MCF 10A (cell line): Measurements from ENCODE around the gene TMEM107. TPM values are rescaled to one million over a fixed set of nuclear protein-coding genes. Genes with fewer than 3 reads are reported as not detected.

Source experiments
- BruUV-seq: library from RNA; stranded (reverse); fragments of 400-500 nt; replicated peaks from 2 replicates; lab custom pipeline; 2021; lab: Mats Ljungman, UMichigan
- CTCF ChIA-PET: fragments of 300-600 bp; sonication (Branson Sonifier 250); formaldehyde crosslinking; extraction: SDS; loops from one replicate; lab custom pipeline; 2021; ENCODE audit warnings: antibody characterized with exemption, inconsistent platforms; lab: Yijun Ruan, JAX
- POLR2A ChIA-PET: fragments of 300-600, 350-650 bp; sonication (Branson Sonifier 250); formaldehyde crosslinking; extraction: SDS; loops from one replicate; lab custom pipeline; 2020; ENCODE audit warnings: antibody characterized with exemption, inconsistent platforms; lab: Yijun Ruan, JAX
- DNase-seq: peaks from one replicate; pipeline ENCODE4 v3.0.0-alpha.2; 2018; ENCODE audit not compliant: unreplicated experiment
- H3K27ac Mint-ChIP-seq: one replicate; pipeline ENCODE4 v1.8.0; 2022; ENCODE audit warnings: mild to moderate bottlenecking, low read depth, mixed read lengths; ENCODE audit not compliant: unreplicated experiment
- H3K27me3 Mint-ChIP-seq: one replicate; pipeline ENCODE4 v1.8.0; 2022; ENCODE audit warnings: mixed read lengths; ENCODE audit not compliant: insufficient read depth, unreplicated experiment
- H3K36me3 Mint-ChIP-seq: one replicate; pipeline ENCODE4 v1.8.0; 2022; ENCODE audit warnings: mild to moderate bottlenecking, moderate library complexity, mixed read lengths; ENCODE audit not compliant: insufficient read depth, unreplicated experiment
- H3K4me1 Mint-ChIP-seq: one replicate; pipeline ENCODE4 v1.8.0; 2022; ENCODE audit warnings: mixed read lengths; ENCODE audit not compliant: insufficient read depth, unreplicated experiment
- H3K4me3 Mint-ChIP-seq: one replicate; pipeline ENCODE4 v1.8.0; 2022; ENCODE audit warnings: mild to moderate bottlenecking, moderate library complexity, mixed read lengths; ENCODE audit not compliant: unreplicated experiment
- H3K9me3 Mint-ChIP-seq: one replicate; pipeline ENCODE4 v1.8.0; 2022; ENCODE audit warnings: mixed read lengths; ENCODE audit not compliant: unreplicated experiment
- intact Hi-C: fragments of 100-400 bp; cut with micrococcal nuclease; formaldehyde crosslinking; loops from 2 replicates; pipeline ENCODE4 v1.14.1; 2022
- total RNA-seq: library from RNA; stranded (reverse); gene quantifications from 2 replicates; pipeline ENCODE4 v1.2.3, GENCODE V29; 2022
- TF ChIP-seq, protein P1 (sequence below): fragments of 200-600 bp; IDR thresholded peaks from one replicate; pipeline ENCODE4 v1.8.0; 2022; ENCODE audit warnings: antibody characterized with exemption, mild to moderate bottlenecking; ENCODE audit not compliant: unreplicated experiment

TMEM107 gene
- total RNA-seq, 1 experiment from 2014 or later, result 8.4 TPM

DNA sequence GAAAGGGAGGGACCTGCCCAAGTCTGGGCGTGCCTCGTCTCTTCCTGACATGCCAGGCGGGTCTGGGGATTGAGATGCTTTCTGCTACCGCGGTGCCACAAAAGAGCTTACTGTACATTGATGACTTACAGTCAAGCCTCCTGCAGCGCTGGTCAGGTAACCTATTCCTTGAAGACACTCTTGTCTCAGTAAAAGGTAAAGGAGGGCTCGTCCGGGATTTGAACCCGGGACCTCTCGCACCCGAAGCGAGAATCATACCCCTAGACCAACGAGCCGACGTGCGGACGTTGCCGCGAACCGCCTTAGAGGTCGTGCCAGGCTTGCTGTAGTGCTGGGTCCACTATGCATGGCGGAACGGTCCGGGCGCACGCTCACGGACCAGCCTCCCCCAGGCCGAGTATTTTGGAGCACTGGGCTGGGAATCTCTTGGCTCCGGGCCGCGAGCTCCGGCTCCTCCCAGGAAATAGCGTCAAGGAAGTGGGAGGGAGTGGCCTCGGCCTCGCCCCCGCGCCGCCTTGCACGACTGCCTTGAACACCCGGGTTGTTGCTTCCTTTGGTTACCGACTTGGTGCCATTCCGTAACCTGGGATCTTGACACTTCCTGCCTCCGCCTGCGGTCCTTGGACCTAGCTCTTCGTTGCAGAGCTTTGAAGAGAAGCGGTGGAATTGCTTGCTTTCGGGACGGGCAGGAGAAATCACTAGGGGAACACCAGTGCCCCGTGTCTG is 46.6 kb upstream of the TMEM107 start:
- TF ChIP-seq, protein P1, sequence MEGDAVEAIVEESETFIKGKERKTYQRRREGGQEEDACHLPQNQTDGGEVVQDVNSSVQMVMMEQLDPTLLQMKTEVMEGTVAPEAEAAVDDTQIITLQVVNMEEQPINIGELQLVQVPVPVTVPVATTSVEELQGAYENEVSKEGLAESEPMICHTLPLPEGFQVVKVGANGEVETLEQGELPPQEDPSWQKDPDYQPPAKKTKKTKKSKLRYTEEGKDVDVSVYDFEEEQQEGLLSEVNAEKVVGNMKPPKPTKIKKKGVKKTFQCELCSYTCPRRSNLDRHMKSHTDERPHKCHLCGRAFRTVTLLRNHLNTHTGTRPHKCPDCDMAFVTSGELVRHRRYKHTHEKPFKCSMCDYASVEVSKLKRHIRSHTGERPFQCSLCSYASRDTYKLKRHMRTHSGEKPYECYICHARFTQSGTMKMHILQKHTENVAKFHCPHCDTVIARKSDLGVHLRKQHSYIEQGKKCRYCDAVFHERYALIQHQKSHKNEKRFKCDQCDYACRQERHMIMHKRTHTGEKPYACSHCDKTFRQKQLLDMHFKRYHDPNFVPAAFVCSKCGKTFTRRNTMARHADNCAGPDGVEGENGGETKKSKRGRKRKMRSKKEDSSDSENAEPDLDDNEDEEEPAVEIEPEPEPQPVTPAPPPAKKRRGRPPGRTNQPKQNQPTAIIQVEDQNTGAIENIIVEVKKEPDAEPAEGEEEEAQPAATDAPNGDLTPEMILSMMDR, result no peak
- Mint-ChIP-seq H3K4me1 (peaks cover 18% of the 10 kb centered on the region), H3K27me3 (no peaks in the 10 kb centered on the region), H3K36me3 (peaks cover 57% of the 10 kb centered on the region), H3K9me3 (no peaks in the 10 kb centered on the region), H3K4me3 (peak overlapping the region; percentile 93), H3K27ac (peak overlapping the region; percentile 97)
- CTCF ChIA-PET, result interaction anchor here (0.5 to 5.1 kb wide), 8 partner anchors 34 to 142 kb away, joined by 3 to 42 read pairs (median 4); partner anchors contain the start of genes BORCS6 and HES7
- POLR2A ChIA-PET, result interaction anchor here (0.7 to 13.2 kb wide), 28 partner anchors 9 to 388 kb away, joined by 3 to 352 read pairs (median 6); partner anchors contain the start of genes ALOX12B, ALOXE3, AURKB and BORCS6
- BruUV-seq, result TSS peak; percentile 31
- DNase-seq, result peak; percentile 94
- intact Hi-C loops, result loop anchor here (1.0 to 5.0 kb wide), 2 partner anchors 102 to 160 kb away; partner anchors contain the start of gene RPL26

DNA sequence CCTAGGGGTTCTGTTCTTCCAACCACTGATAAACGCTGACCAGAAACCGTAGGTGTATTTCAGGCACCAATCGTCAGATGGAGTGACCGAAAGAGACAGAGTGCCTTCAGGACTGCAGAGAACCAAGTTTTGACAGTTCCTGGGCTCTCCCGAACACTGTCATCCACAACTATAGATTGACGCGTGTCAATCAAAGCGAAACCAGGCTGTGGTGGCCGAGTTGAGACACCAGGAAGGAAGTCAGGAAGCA is 46.1 kb upstream of the TMEM107 start:
- no peak for DNase-seq
- no peaks in the 10 kb centered on the region for H3K9me3 Mint-ChIP-seq
- peaks cover 13% of the 10 kb centered on the region for H3K4me1 Mint-ChIP-seq
- ChIA-PET CTCF (interaction anchor here (0.9 to 5.1 kb wide), 7 partner anchors 12 to 165 kb away, joined by 3 to 42 read pairs (median 4); partner anchors contain the start of genes AURKB, BORCS6, HES7 and PFAS), POLR2A (interaction anchor here (0.8 to 13.2 kb wide), 24 partner anchors 8 to 365 kb away, joined by 3 to 352 read pairs (median 10); partner anchors contain the start of genes ALOXE3, AURKB, BORCS6 and CTC1)
- peak overlapping the region; percentile 97 for H3K27ac Mint-ChIP-seq
- TF ChIP-seq, protein P1, result no peak
- no peaks in the 10 kb centered on the region for H3K27me3 Mint-ChIP-seq
- intact Hi-C loops, result loop anchor here (1.0 to 5.0 kb wide), 2 partner anchors 102 to 160 kb away; partner anchors contain the start of gene RPL26
- peak overlapping the region; percentile 93 for H3K4me3 Mint-ChIP-seq
- no TSS peak for BruUV-seq
- peaks cover 52% of the 10 kb centered on the region for H3K36me3 Mint-ChIP-seq

DNA sequence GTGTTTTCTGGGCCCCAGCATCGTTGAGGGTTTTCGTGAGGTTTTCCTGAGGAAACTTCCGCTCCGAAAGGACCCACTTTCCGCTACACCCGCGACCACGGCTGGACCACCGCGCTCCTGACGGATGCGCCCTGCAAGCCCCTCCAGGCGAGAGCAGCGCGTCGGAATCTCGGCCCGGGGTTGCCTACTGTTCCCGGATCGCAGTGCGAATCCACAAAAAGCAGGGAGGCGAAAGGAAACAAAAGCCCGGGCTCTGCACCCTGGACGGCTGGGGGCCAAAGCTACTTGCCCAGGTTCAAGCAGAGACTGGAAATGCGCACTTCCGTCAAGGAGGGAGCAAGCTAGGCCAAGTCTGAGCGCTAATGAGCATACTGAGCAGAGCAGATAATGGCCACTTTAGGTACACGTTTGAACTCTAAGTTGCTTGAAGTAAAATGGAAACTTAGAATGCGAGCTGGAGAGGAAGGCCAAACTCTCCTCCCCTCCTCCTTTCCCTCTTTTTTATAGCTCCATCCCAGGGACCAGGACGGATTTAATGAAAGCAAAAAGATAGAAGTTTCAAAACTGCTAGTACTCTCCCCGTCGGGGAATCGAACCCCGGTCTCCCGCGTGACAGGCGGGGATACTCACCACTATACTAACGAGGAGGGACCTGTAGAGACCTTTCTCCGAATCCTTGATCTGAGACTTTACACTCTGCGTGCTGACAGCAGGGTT is 45.6 kb upstream of the TMEM107 start:
- no TSS peak for BruUV-seq
- Mint-ChIP-seq H3K27me3 (no peaks in the 10 kb centered on the region), H3K4me3 (peak overlapping the region; percentile 93), H3K27ac (peak overlapping the region; percentile 97), H3K36me3 (peaks cover 47% of the 10 kb centered on the region), H3K9me3 (no peaks in the 10 kb centered on the region), H3K4me1 (peaks cover 8% of the 10 kb centered on the region)
- TF ChIP-seq, protein P1, result no peak
- intact Hi-C loops, result loop anchor here (1.0 to 5.0 kb wide), 3 partner anchors 35 to 160 kb away; partner anchors contain the start of gene RPL26
- ChIA-PET CTCF (interaction anchor here (0.6 to 5.1 kb wide), 11 partner anchors 11 to 164 kb away, joined by 3 to 42 read pairs (median 4); partner anchors contain the start of genes AURKB, BORCS6, HES7 and PFAS), POLR2A (interaction anchor here (0.7 to 13.2 kb wide), 27 partner anchors 8 to 364 kb away, joined by 3 to 352 read pairs (median 6); partner anchors contain the start of genes ALOXE3, AURKB, BORCS6 and CTC1)
- peak; percentile 92 for DNase-seq
